Uterus (tissue), 4 donors: ENCODE measurements around the gene TRIM6. TPM values are rescaled to one million over a fixed set of nuclear protein-coding genes. Genes with fewer than 3 reads are reported as not detected.
"Not testable (repeated sequence)": the region's sequence is repeated elsewhere in the genome, so short reads cannot be mapped to it uniquely, and the experiment has no call there.

ENCODE experiments used
- DNase-seq, 2 donors: peaks; one replicate each; pipeline ENCODE4 v3.0.0-alpha.2; 2019 to 2020
- H3K27ac ChIP-seq, 2 donors: fragments of 200-600 bp; sonication (generic); 1 replicate in 1 of 2; 2 replicates in 1 of 2; pipeline ENCODE4 v1.5.1; 2016 to 2018
- H3K27me3 ChIP-seq, 2 donors: fragments of 200-600 bp; sonication (generic); one replicate each; pipeline ENCODE4 v1.5.1; 2018 to 2019; ENCODE audit warnings: control low read depth in 1 of 2
- H3K36me3 ChIP-seq, 2 donors: fragments of 200-600 bp; sonication (generic); one replicate each; pipeline ENCODE4 v1.5.1; 2019; ENCODE audit warnings: control low read depth in 1 of 2
- H3K4me1 ChIP-seq, 2 donors: fragments of 200-600 bp; sonication (generic); one replicate each; pipeline ENCODE4 v1.5.1; 2018 to 2019; ENCODE audit warnings: control low read depth in 1 of 2
- H3K4me3 ChIP-seq, 2 donors: fragments of 200-600 bp; sonication (generic); 1 replicate in 1 of 2; 2 replicates in 1 of 2; pipeline ENCODE4 v1.5.1; 2018 to 2019; ENCODE audit warnings: mild to moderate bottlenecking in 1 of 2
- H3K9me3 ChIP-seq, 2 donors: fragments of 200-600 bp; sonication (generic); one replicate each; pipeline ENCODE4 v1.5.1; 2019; ENCODE audit warnings: control low read depth in 1 of 2
- POLR2A ChIP-seq, 2 donors: fragments of 450-650 bp; IDR thresholded peaks; one replicate each; pipeline ENCODE4 v1.6.1; 2016; ENCODE audit warnings: antibody characterized with exemption in 2 of 2, mild to moderate bottlenecking in 1 of 2, moderate library complexity in 1 of 2
- intact Hi-C: fragments of 100-400 bp; cut with DNase I; formaldehyde crosslinking; loops from one replicate; pipeline ENCODE4 v1.15.1; 2023; ENCODE audit warnings: low total_unique reads
- total RNA-seq, 4 donors: library from RNA; depleted of rRNA in 3 of 4; stranded (reverse); fragments of >200 nt in 3 of 4; gene quantifications; one replicate each; pipeline versions ENCODE4 v1.1.0 to v1.2.4, GENCODE V29; 2014 to 2023
- TF ChIP-seq, protein P1 (sequence below), 4 experiments: fragments of 200-600 bp in 2 of 4; fragments of 450-650 bp in 2 of 4; sonication (generic) in 2 of 4; IDR thresholded peaks; one replicate each; pipeline ENCODE4 v1.5.1; 2016 to 2019; ENCODE audit warnings: antibody characterized with exemption in 4 of 4, mild to moderate bottlenecking in 2 of 4, moderate library complexity in 1 of 4
- donor health status: DM: yes; HTN: yes; CAD: no.

Gene TRIM6
- total RNA-seq, 4 donors from 2014 or later: 4.3 to 11.5 (median 7.2) TPM

DNA sequence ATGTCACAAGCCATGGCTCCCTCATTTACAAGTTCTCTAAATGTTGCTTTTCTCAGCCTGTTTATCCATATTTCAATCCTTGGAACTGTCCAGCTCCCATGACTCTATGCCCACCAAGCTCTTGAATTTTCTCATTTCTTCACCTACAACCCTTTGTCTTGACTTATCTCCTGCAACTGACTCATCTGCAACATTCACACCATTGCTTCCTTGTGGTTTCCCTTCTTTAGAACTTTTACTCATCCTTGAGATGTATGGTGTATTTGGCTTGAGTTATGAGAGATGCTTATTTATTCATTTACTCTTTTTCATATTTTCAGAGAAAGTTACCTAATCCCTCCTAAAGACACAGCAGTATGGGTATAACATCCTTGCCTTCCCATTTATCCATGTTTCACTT is 47.1 kb downstream of the TRIM6 start:
- intact Hi-C loops: no loop called here
- Histone ChIP-seq H3K27ac (no peak overlapping the region), H3K27me3 (no peaks in the 10 kb centered on the region), H3K36me3 (no peaks in the 10 kb centered on the region), H3K4me3 (no peak overlapping the region), H3K9me3 (no peaks in the 10 kb centered on the region), H3K4me1 (no peaks in the 10 kb centered on the region)
- no peak for DNase-seq
- TF ChIP-seq, protein P1, sequence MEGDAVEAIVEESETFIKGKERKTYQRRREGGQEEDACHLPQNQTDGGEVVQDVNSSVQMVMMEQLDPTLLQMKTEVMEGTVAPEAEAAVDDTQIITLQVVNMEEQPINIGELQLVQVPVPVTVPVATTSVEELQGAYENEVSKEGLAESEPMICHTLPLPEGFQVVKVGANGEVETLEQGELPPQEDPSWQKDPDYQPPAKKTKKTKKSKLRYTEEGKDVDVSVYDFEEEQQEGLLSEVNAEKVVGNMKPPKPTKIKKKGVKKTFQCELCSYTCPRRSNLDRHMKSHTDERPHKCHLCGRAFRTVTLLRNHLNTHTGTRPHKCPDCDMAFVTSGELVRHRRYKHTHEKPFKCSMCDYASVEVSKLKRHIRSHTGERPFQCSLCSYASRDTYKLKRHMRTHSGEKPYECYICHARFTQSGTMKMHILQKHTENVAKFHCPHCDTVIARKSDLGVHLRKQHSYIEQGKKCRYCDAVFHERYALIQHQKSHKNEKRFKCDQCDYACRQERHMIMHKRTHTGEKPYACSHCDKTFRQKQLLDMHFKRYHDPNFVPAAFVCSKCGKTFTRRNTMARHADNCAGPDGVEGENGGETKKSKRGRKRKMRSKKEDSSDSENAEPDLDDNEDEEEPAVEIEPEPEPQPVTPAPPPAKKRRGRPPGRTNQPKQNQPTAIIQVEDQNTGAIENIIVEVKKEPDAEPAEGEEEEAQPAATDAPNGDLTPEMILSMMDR (IDR thresholded peaks at IDR 0.05): no peak
- no peak for TF ChIP-seq POLR2A (IDR thresholded peaks at IDR 0.05)

DNA sequence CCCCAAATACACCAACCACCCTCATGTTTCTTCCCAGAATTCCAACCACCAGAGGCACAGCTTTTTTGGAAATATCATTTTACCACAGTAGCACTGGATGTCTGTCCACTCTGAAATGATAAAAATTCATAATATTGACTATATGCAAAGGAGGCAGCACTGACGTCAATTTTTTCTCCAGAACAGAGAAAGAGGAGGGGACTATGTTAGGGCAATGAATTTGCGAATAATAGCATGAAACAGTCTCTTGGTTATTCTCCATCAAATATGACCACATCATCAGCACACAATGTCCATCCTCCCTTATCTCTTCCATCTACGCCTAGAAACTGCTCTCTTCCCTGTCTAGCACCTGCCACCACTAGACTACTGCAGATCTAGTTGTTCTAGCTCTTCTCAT is 49.7 kb downstream of the TRIM6 start:
- Histone ChIP-seq H3K36me3 (no peaks in the 10 kb centered on the region), H3K4me1 (no peaks in the 10 kb centered on the region), H3K27ac (no peak overlapping the region), H3K9me3 (no peaks in the 10 kb centered on the region), H3K4me3 (no peak overlapping the region), H3K27me3 (no peaks in the 10 kb centered on the region)
- intact Hi-C loops: no loop called here
- TF ChIP-seq POLR2A (IDR thresholded peaks at IDR 0.05): no peak
- TF ChIP-seq, protein P1 (IDR thresholded peaks at IDR 0.05): no peak
- DNase-seq: no peak

DNA sequence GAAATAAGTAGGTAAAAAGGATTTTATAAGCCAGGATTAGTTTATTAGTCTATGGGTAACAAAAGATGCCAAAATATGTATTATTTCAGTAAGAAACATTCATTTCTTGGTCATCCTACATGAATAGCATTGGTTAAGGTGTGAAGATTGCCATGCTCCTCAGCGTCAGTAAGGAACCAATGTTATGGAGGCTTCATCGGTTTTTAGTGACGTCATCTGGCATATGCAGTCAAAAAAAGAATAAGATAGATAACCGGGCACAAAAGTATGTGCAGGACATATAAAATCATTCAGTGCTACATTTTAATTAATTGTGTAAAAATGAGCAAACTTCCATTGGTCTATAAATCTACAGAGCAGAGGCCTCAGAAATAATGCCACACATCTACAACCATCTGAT is 59.0 kb downstream of the TRIM6 start:
- Histone ChIP-seq H3K27ac (no peak overlapping the region), H3K4me3 (no peak overlapping the region), H3K27me3 (no peaks in the 10 kb centered on the region), H3K9me3 (no peaks in the 10 kb centered on the region), H3K36me3 (no peaks in the 10 kb centered on the region), H3K4me1 (no peaks in the 10 kb centered on the region)
- no peak for DNase-seq
- intact Hi-C loops: no loop called here
- TF ChIP-seq POLR2A (IDR thresholded peaks at IDR 0.05): no peak
- TF ChIP-seq, protein P1 (IDR thresholded peaks at IDR 0.05): no peak

DNA sequence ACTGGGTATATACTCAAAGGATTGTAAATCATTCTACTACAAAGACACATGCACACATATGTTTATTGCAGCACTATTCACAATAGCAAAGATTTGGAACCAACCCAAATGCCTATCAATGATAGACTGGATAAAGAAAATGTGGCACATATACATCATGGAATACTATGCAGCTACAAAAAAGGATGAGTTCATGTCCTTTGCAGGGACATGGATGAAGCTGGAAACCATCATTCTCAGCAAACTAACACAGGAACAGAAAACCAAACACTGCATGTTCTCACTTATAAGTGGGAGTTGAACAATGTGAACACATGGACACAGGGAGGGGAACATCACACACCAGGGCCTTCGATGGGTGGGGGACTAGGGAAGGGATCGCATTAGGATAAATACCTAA is 60.5 kb downstream of the TRIM6 start:
- H3K27ac ChIP-seq, H3K9me3 ChIP-seq, H3K4me3 ChIP-seq, H3K27me3 ChIP-seq, intact Hi-C loops, DNase-seq, H3K4me1 ChIP-seq, H3K36me3 ChIP-seq: not testable (repeated sequence)

DNA sequence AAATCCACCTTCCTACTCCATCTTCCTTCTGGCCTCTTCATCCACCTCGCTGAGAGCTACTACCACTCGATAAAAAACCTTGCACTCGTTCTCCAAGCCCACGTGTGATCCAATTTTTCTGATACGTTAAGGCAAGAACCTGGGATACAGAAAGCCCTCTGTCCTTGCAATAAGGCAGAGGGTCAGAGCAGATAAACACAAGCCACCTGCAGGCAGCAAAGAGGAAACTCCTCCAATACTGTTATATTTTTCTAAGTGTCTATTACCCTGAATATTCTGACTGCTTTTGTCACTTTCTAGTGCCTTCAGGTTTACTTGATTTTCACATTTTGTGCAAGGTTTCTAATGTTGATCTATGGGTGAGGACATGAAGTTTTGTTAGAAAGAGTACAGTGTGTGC is 61.9 kb downstream of the TRIM6 start:
- no peak for DNase-seq

More for the DNA sequence above, 61.9 kb downstream of the TRIM6 start:
- Histone ChIP-seq H3K27me3 (no peaks in the 10 kb centered on the region), H3K4me1 (no peaks in the 10 kb centered on the region), H3K4me3 (no peak overlapping the region), H3K9me3 (no peaks in the 10 kb centered on the region), H3K36me3 (no peaks in the 10 kb centered on the region), H3K27ac (no peak overlapping the region)
- intact Hi-C loops: no loop called here
- TF ChIP-seq, protein P1 (IDR thresholded peaks at IDR 0.05): no peak
- TF ChIP-seq POLR2A (IDR thresholded peaks at IDR 0.05): no peak

Other genes with a start within 250 kb of the TRIM6 start
- not detected for gene OR51B6, start 245.1 kb upstream of the TRIM6 start, total RNA-seq
- not detected for gene OR51M1, start 212.8 kb upstream of the TRIM6 start, total RNA-seq
- gene OR51Q1, start 174.5 kb upstream of the TRIM6 start, total RNA-seq: not detected
- gene OR51I1, start 155.1 kb upstream of the TRIM6 start, total RNA-seq: 1 to 10 TPM in 2 of 4 donors, not detected in 2; 1.6 to 5.0 TPM
- gene OR51I2, start 147.3 kb upstream of the TRIM6 start, total RNA-seq: not detected
- gene OR52D1, start 108.0 kb upstream of the TRIM6 start, total RNA-seq: not detected
- gene UBQLN3, start 86.7 kb upstream of the TRIM6 start, total RNA-seq: 1 to 10 TPM in 3 of 4 donors, under 1 TPM in 1; 0.29 to 2.2 (median 1.4) TPM
- 10 to 100 TPM in 1 of 4 donors, 1 to 10 TPM in 3; 1.0 to 10.8 (median 4.7) TPM for gene UBQLNL, start 79.9 kb upstream of the TRIM6 start, total RNA-seq
- 10 to 100 TPM in 1 of 4 donors, 1 to 10 TPM in 2, not detected in 1; 2.1 to 13.8 (median 2.1) TPM for gene OR52H1, start 48.1 kb upstream of the TRIM6 start, total RNA-seq
- gene OR52B6, start 15.8 kb upstream of the TRIM6 start, total RNA-seq: not detected
- gene TRIM34, start 28.4 kb downstream of the TRIM6 start, total RNA-seq: 10 to 100 TPM in 1 of 4 donors, 1 to 10 TPM in 3; 1.5 to 12.2 (median 6.0) TPM
- 10 to 100 TPM in 3 of 4 donors, 1 to 10 TPM in 1; 4.4 to 50.4 (median 37.4) TPM for gene TRIM5, start 88.4 kb downstream of the TRIM6 start, total RNA-seq
- 10 to 100 TPM; 10.9 to 64.8 (median 25.4) TPM for gene TRIM22, start 93.2 kb downstream of the TRIM6 start, total RNA-seq
- under 1 TPM in 1 of 4 donors, not detected in 3; 0.79 TPM for gene OR56B1, start 139.8 kb downstream of the TRIM6 start, total RNA-seq
- gene OR52N4, start 157.6 kb downstream of the TRIM6 start, total RNA-seq: 1 to 10 TPM in 1 of 4 donors, not detected in 3; 1.9 TPM
- under 1 TPM in 1 of 4 donors, not detected in 3; 0.14 TPM for gene OR52N5, start 186.7 kb downstream of the TRIM6 start, total RNA-seq
- under 1 TPM in 1 of 4 donors, not detected in 3; 0.07 TPM for gene OR52N1, start 194.6 kb downstream of the TRIM6 start, total RNA-seq
- not detected for gene OR52N2, start 212.3 kb downstream of the TRIM6 start, total RNA-seq
- not detected for gene OR52E6, start 245.3 kb downstream of the TRIM6 start, total RNA-seq